Mesothelial cell of epicardium (in vitro differentiated cells): Measurements from ENCODE around the gene TOM1L2. TPM values are rescaled to one million over a fixed set of nuclear protein-coding genes. Genes with fewer than 3 reads are reported as not detected.

ENCODE experiments used
- DNase-seq, 2 experiments: peaks; one replicate each; pipeline ENCODE4 v3.0.0; 2021; ENCODE audit warnings: low spot score in 2 of 2; ENCODE audit not compliant: unreplicated experiment in 2 of 2
- H3K27ac Mint-ChIP-seq: 2 replicates; pipeline ENCODE4 v1.8.0; 2021; ENCODE audit warnings: mixed read lengths
- H3K27me3 Mint-ChIP-seq: 2 replicates; pipeline ENCODE4 v1.8.0; 2021; ENCODE audit warnings: low read depth, mixed read lengths
- H3K36me3 Mint-ChIP-seq: 2 replicates; pipeline ENCODE4 v1.8.0; 2021; ENCODE audit warnings: mixed read lengths
- H3K4me1 Mint-ChIP-seq: 2 replicates; pipeline ENCODE4 v1.8.0; 2021; ENCODE audit warnings: mixed read lengths
- H3K4me3 Mint-ChIP-seq: 2 replicates; pipeline ENCODE4 v1.8.0; 2021; ENCODE audit warnings: mild to moderate bottlenecking, moderate library complexity, mixed read lengths
- H3K9me3 Mint-ChIP-seq: 2 replicates; pipeline ENCODE4 v1.8.0; 2021; ENCODE audit warnings: mixed read lengths
- total RNA-seq: library from RNA; stranded (reverse); gene quantifications from 3 replicates; pipeline ENCODE4 v1.2.1, GENCODE V29; 2021
- TF ChIP-seq, protein P1 (sequence below): fragments of 200-600 bp; sonication (generic); IDR thresholded peaks from one replicate; pipeline ENCODE4 v1.5.0; 2021; ENCODE audit warnings: antibody characterized with exemption; ENCODE audit not compliant: unreplicated experiment

Gene TOM1L2
- total RNA-seq, 1 donor from 2014 or later, result 126 TPM

DNA sequence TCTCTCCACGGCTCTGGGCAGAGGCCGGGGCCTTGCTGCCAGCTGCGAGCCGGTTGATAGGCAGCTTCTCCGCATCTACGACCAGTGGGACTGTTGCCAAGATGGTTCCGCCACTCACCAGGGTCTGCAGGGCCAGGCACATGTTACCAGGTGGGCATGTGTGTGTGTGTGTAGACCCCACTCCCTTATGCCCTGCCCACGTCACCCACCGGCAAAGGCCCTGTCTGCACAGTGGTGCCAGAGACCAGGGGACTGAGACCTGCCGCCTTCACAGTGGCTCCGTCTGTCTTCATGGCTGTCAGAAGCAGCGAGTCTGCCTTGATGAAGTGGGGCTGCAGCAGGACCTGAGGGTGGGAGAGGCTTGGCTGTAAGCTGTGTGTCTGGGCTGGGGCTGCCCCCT lies 153.1 kb downstream of the TOM1L2 start:
- H3K4me1 Mint-ChIP-seq, result peaks cover 36% of the 10 kb centered on the region
- H3K27ac Mint-ChIP-seq, result no peak overlapping the region
- peaks cover 14% of the 10 kb centered on the region for H3K36me3 Mint-ChIP-seq
- no peaks in the 10 kb centered on the region for H3K27me3 Mint-ChIP-seq
- no peak overlapping the region for H3K4me3 Mint-ChIP-seq
- DNase-seq, result no peak
- H3K9me3 Mint-ChIP-seq, result no peaks in the 10 kb centered on the region
- TF ChIP-seq, protein P1, sequence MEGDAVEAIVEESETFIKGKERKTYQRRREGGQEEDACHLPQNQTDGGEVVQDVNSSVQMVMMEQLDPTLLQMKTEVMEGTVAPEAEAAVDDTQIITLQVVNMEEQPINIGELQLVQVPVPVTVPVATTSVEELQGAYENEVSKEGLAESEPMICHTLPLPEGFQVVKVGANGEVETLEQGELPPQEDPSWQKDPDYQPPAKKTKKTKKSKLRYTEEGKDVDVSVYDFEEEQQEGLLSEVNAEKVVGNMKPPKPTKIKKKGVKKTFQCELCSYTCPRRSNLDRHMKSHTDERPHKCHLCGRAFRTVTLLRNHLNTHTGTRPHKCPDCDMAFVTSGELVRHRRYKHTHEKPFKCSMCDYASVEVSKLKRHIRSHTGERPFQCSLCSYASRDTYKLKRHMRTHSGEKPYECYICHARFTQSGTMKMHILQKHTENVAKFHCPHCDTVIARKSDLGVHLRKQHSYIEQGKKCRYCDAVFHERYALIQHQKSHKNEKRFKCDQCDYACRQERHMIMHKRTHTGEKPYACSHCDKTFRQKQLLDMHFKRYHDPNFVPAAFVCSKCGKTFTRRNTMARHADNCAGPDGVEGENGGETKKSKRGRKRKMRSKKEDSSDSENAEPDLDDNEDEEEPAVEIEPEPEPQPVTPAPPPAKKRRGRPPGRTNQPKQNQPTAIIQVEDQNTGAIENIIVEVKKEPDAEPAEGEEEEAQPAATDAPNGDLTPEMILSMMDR, result no peak

DNA sequence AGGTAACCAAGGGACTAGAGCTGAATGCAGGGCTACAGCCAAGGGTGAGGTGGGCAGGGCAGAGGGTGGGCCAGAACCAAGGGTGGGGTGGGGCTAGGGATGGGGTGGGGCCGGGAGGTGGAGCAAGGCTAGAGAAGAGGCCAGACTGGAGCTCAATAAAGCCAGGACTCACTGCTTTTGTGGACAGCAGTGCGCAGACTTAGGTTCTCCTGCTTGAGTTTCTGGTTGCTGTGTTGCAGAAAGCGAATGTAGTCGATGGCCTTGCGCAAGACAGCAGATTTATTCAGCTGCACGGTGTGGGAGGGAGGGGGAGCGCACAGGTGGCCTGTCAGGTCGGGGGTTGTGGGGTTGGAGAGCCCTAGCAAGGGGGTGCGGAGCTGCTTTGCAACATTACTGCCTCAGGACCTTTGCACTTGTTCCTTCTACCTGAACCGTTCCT lies 154.1 kb downstream of the TOM1L2 start:
- Mint-ChIP-seq H3K4me1 (peaks cover 29% of the 10 kb centered on the region), H3K27me3 (no peaks in the 10 kb centered on the region), H3K36me3 (peaks cover 14% of the 10 kb centered on the region), H3K27ac (no peak overlapping the region), H3K9me3 (no peaks in the 10 kb centered on the region), H3K4me3 (no peak overlapping the region)
- no peak for DNase-seq
- TF ChIP-seq, protein P1, result no peak

GRCh38 chr17:17817552-17817947 lies 154.7 kb downstream of the TOM1L2 start:
- Mint-ChIP-seq H3K27ac (no peak overlapping the region), H3K4me3 (no peak overlapping the region), H3K36me3 (peaks cover 14% of the 10 kb centered on the region), H3K27me3 (no peaks in the 10 kb centered on the region), H3K9me3 (no peaks in the 10 kb centered on the region), H3K4me1 (peaks cover 23% of the 10 kb centered on the region)
- TF ChIP-seq, protein P1, result no peak
- no peak for DNase-seq

DNA sequence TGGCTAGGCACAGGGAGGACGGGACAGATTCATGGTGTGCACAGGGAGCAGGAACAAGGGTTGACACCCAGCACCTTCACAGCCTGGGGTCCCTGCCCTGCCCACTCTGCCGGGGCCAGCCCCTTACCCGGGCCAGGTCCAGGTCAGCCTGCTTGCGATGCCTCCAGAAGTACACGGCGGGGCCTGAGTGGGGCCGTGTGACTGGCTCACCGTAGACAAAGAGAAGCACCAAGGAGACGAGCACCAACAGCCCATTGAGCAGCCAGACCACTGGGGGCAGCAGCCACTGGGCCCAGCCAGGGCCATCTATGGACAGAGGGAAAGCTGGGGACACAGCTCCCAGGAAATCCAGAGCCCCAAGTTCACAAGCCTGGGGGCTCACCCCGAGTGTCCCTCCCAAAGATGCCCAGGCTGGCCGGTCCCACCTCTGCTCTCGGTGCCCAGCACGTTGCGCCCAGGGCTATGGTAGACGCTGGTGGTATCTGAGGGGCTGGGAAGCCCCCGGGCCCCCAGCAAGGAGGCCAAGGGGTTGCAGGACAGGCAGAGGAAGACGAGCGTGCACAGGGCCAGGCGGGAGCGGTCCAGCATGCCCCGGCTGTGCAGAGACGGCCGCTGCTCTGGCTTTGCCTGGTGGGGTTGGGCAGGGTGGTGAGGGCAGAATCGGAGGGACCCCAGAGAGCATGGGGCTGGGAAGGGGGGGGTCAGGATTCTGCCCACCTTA lies 155.2 kb downstream of the TOM1L2 start:
- Mint-ChIP-seq H3K4me3 (no peak overlapping the region), H3K27ac (peak overlapping the region; percentile 6), H3K27me3 (no peaks in the 10 kb centered on the region), H3K4me1 (peaks cover 23% of the 10 kb centered on the region), H3K36me3 (peaks cover 14% of the 10 kb centered on the region), H3K9me3 (no peaks in the 10 kb centered on the region)
- no peak for DNase-seq
- TF ChIP-seq, protein P1, result no peak

DNA sequence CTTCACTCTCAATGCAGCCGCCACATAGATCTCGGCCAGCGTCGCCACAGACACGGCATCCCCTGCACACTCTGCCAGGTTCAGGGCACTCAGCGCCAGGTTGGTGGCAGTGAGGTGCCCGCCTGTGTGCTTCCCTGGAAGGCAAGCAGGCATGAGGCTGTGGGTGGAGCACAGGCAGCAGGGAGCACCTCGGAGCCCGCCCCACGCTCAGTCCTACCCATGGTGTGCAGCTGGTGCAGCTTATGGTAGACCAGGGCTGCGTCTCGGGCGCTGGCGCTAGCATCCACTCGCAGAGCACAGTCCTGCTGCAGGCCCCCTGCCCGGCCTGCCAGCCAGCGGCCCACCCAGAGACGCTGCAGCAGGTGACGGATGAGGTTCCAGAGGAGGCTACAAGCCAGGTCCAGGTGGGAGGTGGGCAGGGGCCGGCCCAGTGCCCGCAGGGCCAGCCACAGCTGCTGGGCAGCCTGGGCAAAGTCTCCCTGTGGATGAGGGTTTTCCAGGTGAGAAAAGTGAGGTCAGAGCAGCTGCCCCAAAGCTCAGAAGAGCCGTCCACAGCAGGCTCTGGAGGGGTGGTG lies 155.9 kb downstream of the TOM1L2 start:
- TF ChIP-seq, protein P1, result no peak
- Mint-ChIP-seq H3K27me3 (no peaks in the 10 kb centered on the region), H3K27ac (peak overlapping the region; percentile 25), H3K4me1 (peaks cover 23% of the 10 kb centered on the region), H3K9me3 (no peaks in the 10 kb centered on the region), H3K4me3 (no peak overlapping the region), H3K36me3 (peaks cover 14% of the 10 kb centered on the region)
- no peak for DNase-seq
